IMR-90 (cell line): ENCODE measurements around the gene TSHZ1. TPM values are rescaled to one million over a fixed set of nuclear protein-coding genes. Genes with fewer than 3 reads are reported as not detected.
A peak's percentile ranks its signal among the peaks of the same experiment; 100 is the strongest.

Experiments used
- ATAC-seq: fragments of 200-7000 bp; cut with Tn5 transposase; 2 replicates; pipeline ENCODE4 v1.9.1; 2020; ENCODE audit warnings: low read depth, mild to moderate bottlenecking, moderate library complexity
- BruUV-seq: library from RNA; stranded (reverse); fragments of 400-500 nt; replicated peaks from 2 replicates; lab custom pipeline; 2021; lab: Mats Ljungman, UMichigan
- CTCF ChIA-PET: fragments of 300-600 bp; formaldehyde crosslinking; extraction: SDS; loops from one replicate; lab custom pipeline; 2021; ENCODE audit warnings: antibody characterized with exemption; lab: Yijun Ruan, JAX
- POLR2A ChIA-PET: fragments of 300-600 bp; sonication (Branson Sonifier 250); formaldehyde crosslinking; loops from one replicate; lab custom pipeline; 2022; ENCODE audit warnings: antibody characterized with exemption; ENCODE audit not compliant: unreplicated experiment; lab: Charles Lee
- DNase-seq: peaks from one replicate; pipeline ENCODE4 v3.0.0; 2013
- H2AFZ ChIP-seq: replicated peaks from 2 replicates; pipeline ENCODE3; 2013; ENCODE audit warnings: low read length, mild to moderate bottlenecking; ENCODE audit not compliant: poor library complexity
- H2AK5ac ChIP-seq: 2 replicates; pipeline ENCODE4 v1.6.1; 2013; ENCODE audit warnings: low read depth, low read length, inconsistent platforms
- H2AK9ac ChIP-seq: replicated peaks from 2 replicates; pipeline ENCODE3; 2013; ENCODE audit warnings: mild to moderate bottlenecking, low read depth, low read length, moderate library complexity; ENCODE audit not compliant: poor library complexity
- H2BK120ac ChIP-seq: 2 replicates; pipeline ENCODE4 v1.6.1; 2013; ENCODE audit warnings: low read depth, low read length, inconsistent platforms
- H2BK15ac ChIP-seq: 3 replicates; pipeline ENCODE4 v1.6.1; 2013; ENCODE audit warnings: low read depth, low read length, inconsistent platforms
- H2BK20ac ChIP-seq: 2 replicates; pipeline ENCODE4 v1.6.1; 2013; ENCODE audit warnings: low read depth, mild to moderate bottlenecking, inconsistent platforms, low read length, moderate library complexity
- H2BK5ac ChIP-seq: 2 replicates; pipeline ENCODE4 v1.6.1; 2013; ENCODE audit warnings: mild to moderate bottlenecking, low read depth, low read length, inconsistent platforms; ENCODE audit not compliant: poor library complexity, severe bottlenecking
- H3K14ac ChIP-seq: replicated peaks from 2 replicates; pipeline ENCODE4 v1.6.1; 2013; ENCODE audit warnings: low read depth, low read length, inconsistent platforms
- H3K18ac ChIP-seq: 2 replicates; pipeline ENCODE4 v1.6.1; 2013; ENCODE audit warnings: low read depth, low read length, control low read depth
- H3K23ac ChIP-seq: 2 replicates; pipeline ENCODE4 v1.6.1; 2013; ENCODE audit warnings: low read depth, low read length, inconsistent platforms
- H3K27ac ChIP-seq: 2 replicates; pipeline ENCODE4 v1.5.1; 2013; ENCODE audit warnings: mild to moderate bottlenecking, control low read depth, low read length; ENCODE audit not compliant: insufficient read depth
- H3K27me3 ChIP-seq: 2 replicates; pipeline ENCODE4 v1.6.1; 2013; ENCODE audit warnings: low read length; ENCODE audit not compliant: control insufficient read depth, insufficient read depth
- H3K36me3 ChIP-seq: 2 replicates; pipeline ENCODE4 v1.6.1; 2013; ENCODE audit warnings: low read length, mixed read lengths; ENCODE audit not compliant: control insufficient read depth, insufficient read depth
- H3K4ac ChIP-seq: 2 replicates; pipeline ENCODE4 v1.6.1; 2013; ENCODE audit warnings: low read depth, low read length, inconsistent platforms
- H3K4me1 ChIP-seq: 2 replicates; pipeline ENCODE4 v1.6.1; 2013; ENCODE audit warnings: low read length, mixed read lengths; ENCODE audit not compliant: control insufficient read depth, insufficient read depth
- H3K4me2 ChIP-seq: 2 replicates; pipeline ENCODE4 v1.6.1; 2013; ENCODE audit warnings: low read depth, mild to moderate bottlenecking, control low read depth, low read length, moderate library complexity
- H3K4me3 ChIP-seq: 2 replicates; pipeline ENCODE4 v1.5.1; 2013; ENCODE audit warnings: low read depth, mild to moderate bottlenecking, control low read depth, low read length, moderate library complexity; ENCODE audit not compliant: insufficient read depth
- H3K56ac ChIP-seq: 2 replicates; pipeline ENCODE4 v1.6.1; 2013; ENCODE audit warnings: low read length, inconsistent platforms; ENCODE audit not compliant: insufficient read depth; ENCODE audit errors: extremely low read depth
- H3K79me1 ChIP-seq, 2 experiments: 2 replicates each; pipeline ENCODE4 v1.6.1; 2013; ENCODE audit warnings: low read length in 2 of 2, inconsistent platforms in 1 of 2, low read depth in 1 of 2
- H3K9ac ChIP-seq: 2 replicates; pipeline ENCODE4 v1.6.1; 2013; ENCODE audit warnings: low read depth, low read length, control low read depth
- H3K9me1 ChIP-seq: 2 replicates; pipeline ENCODE4 v1.6.1; 2013; ENCODE audit warnings: low read length, inconsistent platforms; ENCODE audit not compliant: insufficient read depth
- H3K9me3 ChIP-seq: 2 replicates; pipeline ENCODE4 v1.6.1; 2013; ENCODE audit warnings: low read length; ENCODE audit not compliant: control insufficient read depth, insufficient read depth
- H4K20me1 ChIP-seq: 2 replicates; pipeline ENCODE4 v1.6.1; 2013; ENCODE audit warnings: low read length, inconsistent platforms; ENCODE audit not compliant: insufficient read depth
- H4K5ac ChIP-seq: 2 replicates; pipeline ENCODE4 v1.6.1; 2013; ENCODE audit warnings: mild to moderate bottlenecking, low read depth, low read length, control low read depth
- H4K8ac ChIP-seq, 2 experiments: 2 replicates each; pipeline ENCODE4 v1.6.1; 2013; ENCODE audit warnings: low read depth in 2 of 2, low read length in 2 of 2, control low read depth in 1 of 2, inconsistent platforms in 1 of 2
- H4K91ac ChIP-seq: 2 replicates; pipeline ENCODE4 v1.6.1; 2013; ENCODE audit warnings: low read depth, low read length, inconsistent platforms; ENCODE audit not compliant: insufficient read depth
- BHLHE40 ChIP-seq: fragments of 150-350 bp; IDR thresholded peaks from 2 replicates; pipeline ENCODE4 v1.6.1; 2016; ENCODE audit warnings: mild to moderate bottlenecking, low read depth, low read length
- CEBPB ChIP-seq: IDR thresholded peaks from 2 replicates; pipeline ENCODE4 v1.6.1; 2012; ENCODE audit warnings: low read depth, low read length, improper control_type of control experiment
- CHD1 ChIP-seq: IDR thresholded peaks from 2 replicates; pipeline ENCODE4 v1.6.1; 2012; ENCODE audit warnings: low read depth, low read length, improper control_type of control experiment
- CTCF ChIP-seq: conservative IDR thresholded peaks from 2 replicates; pipeline ENCODE4 v1.5.1; 2012; ENCODE audit warnings: mild to moderate bottlenecking, low read depth, low read length, improper control_type of control experiment
- FOS ChIP-seq: fragments of 150-350 bp; IDR thresholded peaks from 2 replicates; pipeline ENCODE4 v1.6.1; 2016; ENCODE audit warnings: low read depth, low read length
- MAZ ChIP-seq: IDR thresholded peaks from 2 replicates; pipeline ENCODE4 v1.6.1; 2012; ENCODE audit warnings: low read depth, mild to moderate bottlenecking, low read length, improper control_type of control experiment, moderate library complexity, borderline replicate concordance
- MXI1 ChIP-seq: IDR thresholded peaks from 2 replicates; pipeline ENCODE4 v1.6.1; 2012; ENCODE audit warnings: low read depth, mild to moderate bottlenecking, low read length, moderate library complexity, borderline replicate concordance
- NFE2L2 ChIP-seq: fragments of 150-350 bp; IDR thresholded peaks from 2 replicates; pipeline ENCODE4 v1.6.1; 2016; ENCODE audit warnings: low read depth, mild to moderate bottlenecking, low read length
- POLR2A ChIP-seq: IDR thresholded peaks from 2 replicates; pipeline ENCODE4 v1.6.1; 2012; ENCODE audit warnings: mild to moderate bottlenecking, low read depth, low read length
- RAD21 ChIP-seq: IDR thresholded peaks from 2 replicates; pipeline ENCODE4 v1.6.1; 2012; ENCODE audit warnings: low read length, improper control_type of control experiment
- RCOR1 ChIP-seq: IDR thresholded peaks from 2 replicates; pipeline ENCODE4 v1.6.1; 2012; ENCODE audit warnings: mild to moderate bottlenecking, low read length, improper control_type of control experiment; ENCODE audit not compliant: insufficient replicate concordance
- RFX5 ChIP-seq: IDR thresholded peaks from 2 replicates; pipeline ENCODE4 v1.8.0; 2012; ENCODE audit warnings: low read depth, mild to moderate bottlenecking, low read length, moderate library complexity
- SMC3 ChIP-seq: fragments of 150-350 bp; IDR thresholded peaks from 2 replicates; pipeline ENCODE4 v1.6.1; 2016; ENCODE audit warnings: low read depth, mild to moderate bottlenecking, antibody characterized with exemption, low read length, moderate library complexity
- USF2 ChIP-seq: fragments of 150-350 bp; IDR thresholded peaks from 2 replicates; pipeline ENCODE4 v1.6.1; 2017; ENCODE audit warnings: mild to moderate bottlenecking, antibody characterized with exemption, low read length, low read depth
- WGBS, 2 experiments: methylation state at CpG; one replicate each; pipeline versions ENCODE4 v1.1.5 to v1.1.7; 2013; ENCODE audit warnings: missing lambda C conversion rate in 2 of 2; ENCODE audit not compliant: insufficient read length in 1 of 2; ENCODE audit errors: extremely low coverage in 2 of 2; 5-methylcytosine and 5-hydroxymethylcytosine counted together
- dilution Hi-C: fragments of 300-500 bp; cut with HindIII; formaldehyde crosslinking; loops from one replicate; pipeline ENCODE4 v1.14.3; 2018; ENCODE audit warnings: low sequenced_read_pairs; ENCODE audit not compliant: unreplicated experiment
- in situ Hi-C: fragments of 300-500 bp; cut with MboI; formaldehyde crosslinking; loops from 3 replicates; pipeline ENCODE4 v1.14.3; 2019; ENCODE audit warnings: low sequenced_read_pairs, inconsistent platforms, mixed read lengths
- intact Hi-C: fragments of 100-400 bp; cut with micrococcal nuclease; formaldehyde crosslinking; loops from 2 replicates; pipeline ENCODE4 v1.10.0; 2022
- polyA plus RNA-seq, 3 experiments: library from polyadenylated mRNA; depleted of rRNA; stranded (reverse); fragments of >200 nt; gene quantifications; 2 replicates each; pipeline ENCODE4 v1.2.3, GENCODE V29; 2012; ENCODE audit warnings: low replicate concordance in 1 of 3
- total RNA-seq: library from RNA; depleted of rRNA; stranded (reverse); fragments of >200 nt; gene quantifications from 2 replicates; pipeline ENCODE4 v1.2.3, GENCODE V29; 2012

The TSHZ1 gene
- total and polyA plus RNA-seq, 2 of the 4 experiments (the other 2 are of a cell fraction) = 7.1 to 10.0 TPM

GRCh38 chr18:75230163-75231052 lies 19.8 kb downstream of the TSHZ1 start (continued):
- no peak for TF ChIP-seq CTCF

- Histone ChIP-seq H3K56ac (no peak overlapping the region), H2AFZ (no peak overlapping the region), H2AK9ac (no peak overlapping the region), H3K4ac (no peak overlapping the region; the same call in 1 of the 2 replicates), H2BK120ac (no peak overlapping the region), H2BK5ac (no peak overlapping the region), H3K79me1 (peaks cover 30 to 63% of the 10 kb centered on the region in 2 experiments), H4K5ac (no peak overlapping the region), H4K20me1 (peaks cover 3% of the 10 kb centered on the region; the same call in 1 of the 2 replicates), H3K9me3 (no peaks in the 10 kb centered on the region), H4K8ac (no peak overlapping the region; a peak in 1 of 4 replicates), H2BK20ac (no peak overlapping the region), H3K9me1 (peaks cover 15% of the 10 kb centered on the region), H3K4me2 (no peak overlapping the region), H3K9ac (no peak overlapping the region), H2BK15ac (no peak overlapping the region), H2AK5ac (no peak overlapping the region; the same call in 1 of the 2 replicates), H4K91ac (no peak overlapping the region), H3K4me1 (peaks cover 7% of the 10 kb centered on the region), H3K36me3 (peaks cover 6% of the 10 kb centered on the region; the same call in 1 of the 2 replicates), H3K18ac (no peak overlapping the region), H3K14ac (0 out of 2 replicates have a peak overlapping the region, but pooled peaks have one; percentile 40), H3K23ac (no peak overlapping the region), H3K27me3 (no peaks in the 10 kb centered on the region), H3K27ac (no peak overlapping the region), H3K4me3 (no peak overlapping the region)
- ChIA-PET POLR2A (no interaction called here), CTCF (no interaction called here)
- in situ Hi-C loops (no loop called here), dilution Hi-C loops (no loop called here), intact Hi-C loops (no loop called here)
- no TSS peak for BruUV-seq
- WGBS, 2 experiments = 14% methylated on average over 1 of the region's 5 CpGs; no CpG with 5 or more reads in 1 of the 2 experiments
- ATAC-seq (no peak), DNase-seq (no peak)
- TF ChIP-seq SMC3 (no peak), NFE2L2 (no peak), FOS (no peak), BHLHE40 (no peak), MXI1 (no peak), RFX5 (no peak), CHD1 (no peak), CEBPB (no peak), POLR2A (no peak), MAZ (no peak), RAD21 (no peak), USF2 (no peak), RCOR1 (no peak)
Observed at GRCh38 chr18:75231053-75231406, 20.4 kb downstream of the TSHZ1 start.
